Loucy (cell line): ENCODE results near the gene EPB41L1.

Experiments used
- H2AFZ ChIP-seq: fragments of 200-600 bp; sonication (generic); 2 replicates; pipeline ENCODE4 v1.6.0; 2016; ENCODE audit warnings: antibody characterized with exemption, mild to moderate bottlenecking, low read length, moderate library complexity
- H3F3A ChIP-seq: fragments of 200-600 bp; 2 replicates; pipeline ENCODE4 v1.6.0; 2016; ENCODE audit warnings: antibody characterized with exemption, low read depth, mild to moderate bottlenecking
- H3K27me3 ChIP-seq: fragments of 200-600 bp; sonication (generic); 2 replicates; pipeline ENCODE4 v1.6.1; 2014; ENCODE audit warnings: low read length, mild to moderate bottlenecking; ENCODE audit not compliant: insufficient read depth, poor library complexity, severe bottlenecking
- H3K36me3 ChIP-seq: fragments of 200-600 bp; sonication (generic); 2 replicates; pipeline ENCODE4 v1.6.1; 2016; ENCODE audit warnings: low read length; ENCODE audit not compliant: insufficient read depth
- H3K4me1 ChIP-seq: fragments of 200-600 bp; sonication (generic); 2 replicates; pipeline ENCODE4 v1.5.1; 2014; ENCODE audit warnings: low read length, mild to moderate bottlenecking; ENCODE audit not compliant: insufficient read depth, poor library complexity, severe bottlenecking
- H3K4me2 ChIP-seq: fragments of 200-600 bp; sonication (generic); 2 replicates; pipeline ENCODE4 v1.6.0; 2014; ENCODE audit warnings: antibody characterized with exemption, low read length, low read depth, mild to moderate bottlenecking; ENCODE audit not compliant: poor library complexity, severe bottlenecking
- H3K4me3 ChIP-seq: fragments of 200-600 bp; sonication (generic); 2 replicates; pipeline ENCODE4 v1.5.1; 2014; ENCODE audit warnings: low read length, mild to moderate bottlenecking, mixed read lengths; ENCODE audit not compliant: poor library complexity, severe bottlenecking
- H3K79me2 ChIP-seq: fragments of 200-600 bp; sonication (generic); 2 replicates; pipeline ENCODE4 v1.6.1; 2014; ENCODE audit warnings: low read length; ENCODE audit not compliant: insufficient read depth
- H3K9ac ChIP-seq: fragments of 200-600 bp; sonication (generic); 2 replicates; pipeline ENCODE4 v1.6.0; 2014; ENCODE audit warnings: mild to moderate bottlenecking, low read depth, low read length, moderate library complexity; ENCODE audit not compliant: poor library complexity, severe bottlenecking
- H3K9me2 ChIP-seq: fragments of 200-600 bp; sonication (generic); replicated peaks from 2 replicates; pipeline ENCODE4 v1.6.1; 2016; ENCODE audit warnings: low read depth, low read length, mixed read lengths
- H3K9me3 ChIP-seq: fragments of 200-600 bp; sonication (generic); 2 replicates; pipeline ENCODE4 v1.6.1; 2014; ENCODE audit warnings: mild to moderate bottlenecking, antibody characterized with exemption, low read length, low read depth; ENCODE audit not compliant: insufficient read depth
- H4K20me1 ChIP-seq: fragments of 200-600 bp; sonication (generic); 2 replicates; pipeline ENCODE4 v1.6.0; 2014; ENCODE audit warnings: antibody characterized with exemption, low read length, mild to moderate bottlenecking; ENCODE audit not compliant: insufficient read depth, poor library complexity, severe bottlenecking
- CTCF ChIP-seq: fragments of 200-600 bp; sonication (generic); conservative IDR thresholded peaks from 2 replicates; pipeline ENCODE4 v1.5.1; 2014; ENCODE audit warnings: mild to moderate bottlenecking, antibody characterized with exemption, low read length
- EZH2phosphoT487 ChIP-seq: fragments of 200-600 bp; IDR thresholded peaks from 2 replicates; pipeline ENCODE4 v1.6.1; 2018; ENCODE audit warnings: antibody characterized with exemption, mild to moderate bottlenecking, moderate library complexity, borderline replicate concordance

EPB41L1 gene

DNA sequence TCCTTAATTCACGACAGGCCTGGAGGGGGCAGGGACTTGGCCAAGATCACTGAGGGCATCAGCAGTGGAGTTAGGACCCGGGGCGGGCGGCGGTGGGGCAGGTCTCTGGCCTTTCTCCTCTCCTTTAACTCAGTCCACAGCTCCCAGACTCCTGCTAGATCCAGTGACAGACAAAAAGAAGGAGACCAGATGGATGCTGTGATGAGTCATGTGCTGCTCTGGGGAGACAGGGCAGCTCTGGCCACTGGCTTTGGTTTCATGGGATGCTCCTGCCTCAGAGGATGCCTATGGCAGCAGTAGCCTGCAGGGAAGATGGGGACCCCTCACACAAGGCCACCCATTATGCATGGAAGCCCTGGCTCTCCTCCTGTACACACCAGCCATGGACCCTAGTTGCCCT is 20.5 kb downstream of the EPB41L1 start:
- H4K20me1 ChIP-seq: no peaks in the 10 kb centered on the region
- H2AFZ ChIP-seq: no peak overlapping the region
- no peak overlapping the region for H3K4me2 ChIP-seq
- H3K79me2 ChIP-seq: no peaks in the 10 kb centered on the region
- H3K9ac ChIP-seq: no peak overlapping the region
- no peaks in the 10 kb centered on the region for H3K9me3 ChIP-seq
- H3K4me1 ChIP-seq: peaks cover 10% of the 10 kb centered on the region
- H3K9me2 ChIP-seq: no peaks in the 10 kb centered on the region
- no peak overlapping the region for H3K4me3 ChIP-seq
- H3K27me3 ChIP-seq: no peaks in the 10 kb centered on the region
- H3F3A ChIP-seq: no peaks in the 10 kb centered on the region
- TF ChIP-seq CTCF (no peak), EZH2phosphoT487 (no peak)
- H3K36me3 ChIP-seq: no peaks in the 10 kb centered on the region

- no peak overlapping the region for H3K9ac ChIP-seq
Measured at GRCh38 chr20:36175475-36175995, 21.0 kb downstream of the EPB41L1 start.

DNA sequence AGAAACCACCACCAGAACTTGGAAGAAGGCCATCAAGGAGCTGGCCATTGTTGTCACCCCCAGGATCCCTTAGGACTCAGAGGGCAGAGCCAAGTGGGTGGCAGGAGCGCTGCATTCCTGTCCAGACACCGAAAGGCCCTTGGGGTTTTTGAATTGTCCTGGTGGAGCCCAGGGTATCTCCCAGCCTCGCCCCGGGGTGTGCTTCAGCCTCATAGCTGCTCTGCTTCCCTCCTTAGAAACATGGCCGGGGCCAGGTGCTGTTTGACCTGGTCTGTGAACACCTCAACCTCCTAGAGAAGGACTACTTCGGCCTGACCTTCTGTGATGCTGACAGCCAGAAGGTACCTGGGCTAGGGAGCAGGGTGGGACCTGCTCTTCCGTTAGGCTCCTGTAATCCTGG is 23.2 kb downstream of the EPB41L1 start:
- Histone ChIP-seq H2AFZ (no peak overlapping the region), H3K4me2 (no peak overlapping the region), H3F3A (no peaks in the 10 kb centered on the region), H3K79me2 (no peaks in the 10 kb centered on the region), H3K9me3 (no peaks in the 10 kb centered on the region), H3K9ac (no peak overlapping the region), H4K20me1 (no peaks in the 10 kb centered on the region), H3K27me3 (no peaks in the 10 kb centered on the region), H3K9me2 (no peaks in the 10 kb centered on the region), H3K4me1 (peaks cover 10% of the 10 kb centered on the region), H3K4me3 (no peak overlapping the region), H3K36me3 (no peaks in the 10 kb centered on the region)
- TF ChIP-seq CTCF (no peak), EZH2phosphoT487 (no peak)

More at GRCh38 chr20:36175475-36175995, 21.0 kb downstream of the EPB41L1 start:
- Histone ChIP-seq H3K36me3 (no peaks in the 10 kb centered on the region), H3K27me3 (no peaks in the 10 kb centered on the region), H3K4me2 (no peak overlapping the region), H3K9me3 (no peaks in the 10 kb centered on the region), H2AFZ (no peak overlapping the region), H4K20me1 (no peaks in the 10 kb centered on the region), H3K4me1 (peaks cover 10% of the 10 kb centered on the region), H3K79me2 (no peaks in the 10 kb centered on the region), H3F3A (no peaks in the 10 kb centered on the region), H3K4me3 (no peak overlapping the region), H3K9me2 (no peaks in the 10 kb centered on the region)
- TF ChIP-seq EZH2phosphoT487 (no peak), CTCF (no peak)
